ENCODE data around the gene FOXE3. TPM values are rescaled to one million over a fixed set of nuclear protein-coding genes. Genes with fewer than 3 reads are reported as not detected.

FOXE3 gene
- not detected in 2 replicates for total RNA-seq

DNA sequence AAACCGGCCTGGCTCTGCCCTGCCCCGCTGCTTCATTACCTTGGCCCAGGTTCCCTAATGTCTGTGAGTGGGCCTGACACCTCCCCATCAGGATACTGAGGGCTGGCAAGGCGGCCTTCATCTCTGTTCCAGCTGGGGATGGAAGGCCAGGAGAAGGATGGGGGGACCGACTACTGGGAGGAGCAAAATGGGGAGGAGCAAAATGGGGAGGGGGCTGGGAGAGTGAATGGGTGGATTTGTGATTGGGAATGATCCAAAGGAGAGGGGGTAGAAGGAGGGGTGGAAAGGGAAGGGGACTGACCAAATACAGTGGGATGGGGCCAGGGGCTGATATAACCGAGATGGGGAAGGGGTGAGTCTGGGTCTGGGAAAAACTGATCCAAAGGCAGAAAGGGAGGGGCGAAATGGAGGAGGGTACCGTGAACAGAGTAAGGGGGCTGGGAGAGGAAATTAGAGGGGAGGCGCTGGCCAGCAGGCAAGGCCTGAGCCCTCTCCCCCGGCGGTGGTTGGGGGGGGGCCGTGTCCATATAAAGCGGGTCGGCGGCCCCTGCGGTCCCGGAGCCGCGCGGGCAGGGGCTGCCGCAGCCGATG is at the start of gene FOXE3:
Gene FOXE3, plus strand, starts transcription at position 558 of the 591 bp plus-strand sequence. Its CDS starts 31 bp downstream, at position 589.

DNA sequence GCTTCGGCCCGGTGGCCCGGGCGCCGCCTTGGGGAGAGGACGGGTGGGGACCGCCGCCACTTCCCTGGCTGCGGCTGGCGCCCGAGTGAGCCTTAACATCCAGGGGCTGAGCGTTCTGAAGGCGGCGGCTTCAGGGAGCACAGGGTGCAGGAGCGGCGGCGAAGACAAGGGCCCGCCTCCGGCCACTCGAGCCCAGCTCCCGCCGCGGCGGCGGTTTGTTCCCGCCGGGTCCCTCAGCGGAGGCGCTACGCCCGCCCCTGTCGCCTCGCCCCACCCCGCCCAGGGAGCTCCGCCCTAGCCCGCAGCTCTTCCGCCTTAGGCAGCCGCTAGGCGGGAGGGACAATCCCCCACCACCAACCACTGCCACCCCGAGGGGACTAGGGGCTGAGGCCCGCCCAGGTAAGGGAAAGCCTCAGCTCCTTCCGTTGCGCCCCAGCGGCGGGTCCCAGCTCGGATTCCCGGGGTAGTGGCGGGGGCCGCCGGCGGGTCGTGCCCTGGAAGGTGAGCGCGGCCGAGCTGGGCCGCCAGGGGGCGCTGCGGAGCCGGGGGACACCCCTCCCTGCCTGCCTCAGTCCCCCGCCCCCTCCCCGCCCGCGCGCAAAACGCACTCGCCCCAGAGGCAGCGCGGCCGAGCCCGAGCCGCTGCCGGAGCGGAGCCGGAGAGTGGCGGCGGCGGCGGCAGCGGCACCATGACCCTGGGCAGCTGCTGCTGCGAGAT is 21.5 kb downstream of the FOXE3 start, which contains the start of gene FOXD2:
Gene FOXD2, plus strand, starts transcription at position 598 of the 718 bp plus-strand sequence. Its CDS starts 92 bp downstream, at position 690.

Other genes starting within 250 kb of the FOXE3 start
- gene PDZK1IP1, start 226.2 kb upstream of the FOXE3 start, total RNA-seq, result not detected in 2 replicates
- 35.5 and 36.8 TPM in 2 replicates for gene TAL1, start 184.1 kb upstream of the FOXE3 start, total RNA-seq
- 33.8 and 47.2 TPM in 2 replicates for gene STIL, start 102.1 kb upstream of the FOXE3 start, total RNA-seq
- 153 and 156 TPM in 2 replicates for gene CMPK1, start 82.5 kb upstream of the FOXE3 start, total RNA-seq
- 0.07 and 0.13 TPM in 2 replicates for gene FOXD2, start 21.8 kb downstream of the FOXE3 start, total RNA-seq

Measured in thoracic aorta endothelial cell (primary cell).